HG02943 (cell line): ENCODE measurements around the gene PSMB5.
"Not testable (repeated sequence)": the region's sequence is repeated elsewhere in the genome, so short reads cannot be mapped to it uniquely, and the experiment has no call there.

ENCODE experiments used
- ATAC-seq: cut with Tn5 transposase; IDR thresholded peaks from one replicate; pipeline ENCODE4 v1.9.1; 2021; ENCODE audit warnings: mild to moderate bottlenecking, low read depth, moderate library complexity; ENCODE audit not compliant: unreplicated experiment

Gene PSMB5

DNA sequence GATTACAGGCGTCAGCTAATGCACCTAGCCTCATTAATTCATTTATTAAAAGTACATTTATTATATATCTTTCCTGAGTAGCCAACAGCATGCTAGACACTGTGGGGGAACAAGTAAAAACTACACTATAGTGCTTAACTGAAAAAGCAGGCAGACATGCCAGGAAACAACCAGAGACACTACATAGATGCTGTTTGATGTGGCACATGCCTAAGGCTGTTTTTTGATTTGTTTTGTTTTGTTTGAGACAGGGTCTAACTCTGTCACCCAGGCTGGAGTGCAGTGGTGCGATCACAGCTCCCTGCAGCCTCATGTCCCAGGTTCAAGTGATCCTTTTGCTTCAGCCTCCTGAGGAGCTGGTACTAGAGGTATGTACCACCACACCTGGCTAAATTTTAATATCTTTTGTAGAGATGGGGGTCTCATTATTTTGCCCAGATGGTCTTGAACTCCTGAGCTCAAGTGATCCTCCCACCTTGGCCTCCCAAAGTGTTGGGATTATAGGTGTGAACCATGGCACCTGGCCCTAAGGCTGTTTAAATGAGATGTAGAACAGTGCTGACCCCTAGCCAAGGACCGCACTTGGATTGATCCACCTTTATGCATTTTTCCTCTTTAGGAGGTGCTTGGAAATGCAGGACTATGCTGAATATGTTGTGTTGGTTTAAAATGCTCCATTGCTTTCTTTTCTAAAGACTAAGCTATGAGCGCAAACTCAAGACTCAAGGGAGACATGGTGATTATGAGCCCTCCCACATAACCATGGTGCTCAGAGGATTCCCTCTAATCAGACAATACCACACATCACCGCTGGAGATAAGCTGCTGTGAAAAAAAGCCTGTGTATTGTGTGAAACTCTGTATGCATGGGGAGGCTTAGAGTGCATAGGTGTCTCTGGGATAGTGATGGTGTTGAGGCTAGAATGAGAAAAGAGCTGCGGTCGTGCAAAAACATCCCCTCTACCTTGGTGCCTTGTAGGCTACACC, 14.3 kb downstream of the PSMB5 start:
- ATAC-seq, result no peak

DNA sequence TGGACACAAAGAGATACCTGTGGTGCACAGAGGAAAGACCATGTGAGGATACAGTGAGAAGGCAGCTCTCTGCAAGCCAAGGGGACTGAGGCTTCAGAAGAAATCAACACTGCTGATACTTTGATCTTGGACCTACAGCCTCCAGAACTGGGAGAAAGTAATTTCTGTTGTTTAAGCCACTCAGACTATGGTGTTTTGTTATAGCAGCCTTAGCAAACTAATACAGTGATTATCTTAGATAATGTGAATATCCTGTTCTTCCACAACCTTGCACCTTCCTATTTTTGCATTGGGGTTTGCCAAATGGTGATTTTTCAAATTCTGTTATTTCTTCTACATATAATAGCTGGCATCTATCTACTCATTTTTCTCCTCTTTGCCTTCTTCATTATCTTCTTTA, 16.6 kb downstream of the PSMB5 start:
- no peak for ATAC-seq

DNA sequence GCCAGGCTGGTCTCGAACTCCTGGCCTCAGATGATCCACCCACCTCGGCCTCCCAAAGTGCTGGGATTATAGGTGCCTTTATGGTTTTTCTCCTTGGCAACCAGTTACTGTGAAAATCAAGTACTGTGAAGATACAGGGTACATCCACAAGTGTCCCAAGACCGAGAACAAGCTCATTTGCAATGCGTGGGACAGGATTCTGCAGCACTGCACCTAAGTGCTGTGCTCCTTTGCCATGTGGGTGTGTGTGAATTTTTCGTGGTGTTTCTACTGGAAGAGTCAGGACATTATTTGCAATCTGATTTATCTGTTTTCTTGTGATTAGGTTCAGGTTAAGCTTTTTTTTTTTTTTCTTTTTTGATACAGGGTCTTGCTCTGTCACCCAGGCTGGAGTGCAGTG, 17.6 kb downstream of the PSMB5 start:
- ATAC-seq, result no peak

DNA sequence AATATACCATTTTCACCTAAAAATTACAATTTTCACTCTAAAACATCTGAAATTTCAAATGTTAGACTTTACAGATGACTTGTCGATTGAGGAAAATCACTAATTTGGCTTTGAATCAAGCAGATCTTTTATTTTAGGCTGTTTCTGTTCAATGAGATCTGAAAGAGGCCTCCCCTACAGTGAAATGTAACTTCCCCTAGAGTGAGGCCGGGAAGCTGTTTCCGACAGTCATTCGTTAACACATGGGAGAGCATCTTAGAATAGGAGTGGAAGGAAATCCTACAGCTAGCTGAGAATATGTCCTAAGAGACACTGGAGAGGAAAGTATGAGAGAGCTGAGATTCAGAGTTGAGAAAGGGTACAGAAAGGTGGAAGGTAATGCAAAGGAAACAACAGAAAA, 19.1 kb downstream of the PSMB5 start:
- ATAC-seq, result no peak

DNA sequence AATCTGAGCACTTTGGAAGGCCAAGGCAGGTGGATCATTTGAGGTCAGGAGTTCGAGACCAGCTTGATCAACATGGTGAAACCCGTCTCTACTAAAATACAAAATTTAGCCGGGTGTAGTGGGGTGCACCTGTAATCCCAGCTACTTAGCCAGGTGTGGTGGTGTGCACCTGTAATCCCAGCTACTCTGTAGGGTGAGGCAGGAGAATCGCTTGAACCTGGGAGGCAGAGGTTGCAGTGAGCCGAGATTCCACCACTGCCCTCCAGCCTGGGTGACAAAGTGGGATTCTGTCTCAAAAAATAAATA, 21.0 kb downstream of the PSMB5 start:
- not testable (repeated sequence) for ATAC-seq

DNA sequence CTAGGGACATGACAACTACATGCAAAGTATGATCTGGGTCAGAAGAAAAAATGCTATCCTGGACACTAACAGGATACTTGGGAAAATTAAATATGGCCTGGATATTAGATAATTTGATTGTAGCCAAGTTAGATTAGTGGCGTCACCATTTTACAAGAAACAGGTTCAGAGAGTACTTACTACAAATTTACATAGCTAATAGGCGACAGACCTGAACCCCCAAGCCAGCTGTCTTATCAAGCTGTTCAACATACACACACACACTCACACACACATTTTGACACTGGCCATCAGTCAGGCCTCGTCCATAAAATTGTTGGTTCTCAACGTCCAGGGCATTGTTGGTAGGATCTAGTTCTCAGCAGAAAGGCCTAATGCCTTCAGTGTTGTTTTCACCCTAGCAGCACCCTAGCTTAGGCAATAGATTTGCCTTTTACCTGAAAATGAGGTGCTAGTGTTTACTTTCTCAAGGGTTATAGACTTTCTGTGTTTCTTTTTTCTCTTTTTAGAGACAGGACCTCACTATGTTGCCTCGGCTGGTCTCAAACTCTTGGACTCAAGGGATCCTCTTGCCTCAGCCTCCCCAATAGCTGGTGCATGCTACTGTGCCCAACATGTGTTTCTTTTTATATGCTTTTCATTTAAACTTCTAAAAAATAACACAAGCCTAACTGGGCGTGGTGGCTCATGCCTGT, 21.5 kb downstream of the PSMB5 start:
- ATAC-seq, result no peak

DNA sequence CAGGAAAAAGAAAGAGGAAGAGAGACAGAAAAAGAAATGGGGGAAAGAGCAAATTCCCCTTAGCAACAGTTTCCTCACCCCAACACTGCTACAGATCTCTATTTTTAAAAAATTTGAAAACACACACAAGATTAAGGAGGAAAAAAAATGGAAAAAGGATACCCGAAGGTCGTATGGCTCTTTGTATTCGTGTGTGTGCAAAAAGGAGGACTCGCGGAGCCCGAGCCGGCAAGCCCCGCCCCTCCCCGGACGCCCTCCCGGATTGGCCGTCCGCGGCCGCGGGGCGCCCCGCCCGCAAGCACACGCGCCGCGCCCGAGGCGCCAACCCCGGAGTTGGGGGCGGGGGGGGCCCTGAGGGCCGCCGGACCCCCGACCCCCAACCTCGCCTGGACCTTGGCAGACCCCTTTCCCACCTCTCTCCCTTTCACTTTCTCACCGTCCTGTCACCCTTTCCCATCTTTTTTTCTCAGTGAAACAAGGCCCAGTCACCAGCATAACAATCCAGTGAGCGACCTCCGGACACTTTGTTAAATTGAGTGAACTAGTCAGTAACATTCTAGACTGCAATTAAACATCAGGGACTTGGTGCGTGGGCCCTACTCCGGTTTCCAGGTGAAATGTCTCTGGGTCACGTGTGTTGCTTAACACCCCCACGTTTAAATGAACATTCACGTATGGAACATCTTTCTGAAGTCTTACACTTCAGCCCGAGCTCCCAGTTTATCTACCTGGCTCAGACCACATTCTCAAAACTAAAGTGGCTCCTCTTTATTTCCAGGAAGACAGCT, 24.6 kb downstream of the PSMB5 start, which contains the start of gene C14orf93:
Gene C14orf93 (minus strand): TSS at position 205 of the 788 bp plus-strand sequence. CDS start 11,120 bp downstream, outside the sequence.
- peak; percentile 33 for ATAC-seq

DNA sequence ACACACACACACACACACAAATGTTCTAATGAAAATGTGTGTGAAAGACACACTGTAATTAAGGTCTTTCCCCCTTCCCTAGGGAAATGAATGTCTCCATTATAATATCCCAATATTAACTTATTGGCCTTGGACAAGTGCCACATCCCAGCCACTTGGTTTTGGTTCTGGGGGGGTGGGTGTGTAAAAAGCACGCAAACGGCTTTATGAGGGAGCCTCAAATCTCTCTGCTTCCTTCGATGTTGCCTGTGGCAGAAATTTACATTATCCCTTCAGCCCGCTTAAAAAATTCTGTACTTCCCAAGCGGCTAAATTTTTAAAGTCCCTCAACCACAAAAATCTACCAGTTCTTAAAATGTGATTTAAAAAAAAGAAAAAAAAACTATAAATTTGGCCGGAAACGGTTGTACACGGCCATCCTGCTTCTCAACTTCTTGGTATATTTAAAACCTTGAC, 25.2 kb downstream of the PSMB5 start:
- no peak for ATAC-seq

DNA sequence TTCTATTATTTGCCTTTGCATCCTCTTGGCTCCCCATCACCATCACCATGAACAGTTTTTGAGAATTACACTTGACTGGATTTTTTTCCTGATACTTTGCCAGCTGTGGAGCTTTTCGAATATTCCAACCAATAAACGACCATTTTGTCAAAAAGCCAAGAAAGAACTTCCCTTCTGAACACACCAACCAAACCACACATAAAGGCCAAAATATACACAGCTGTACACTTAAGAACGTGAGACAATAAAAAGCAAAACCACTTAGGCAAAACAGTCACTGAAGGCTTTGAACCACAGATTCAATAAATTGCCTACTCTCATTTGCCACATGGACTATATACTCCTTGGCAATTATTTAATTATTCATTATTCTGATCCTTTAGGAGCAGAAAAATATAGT, 25.9 kb downstream of the PSMB5 start:
- no peak for ATAC-seq

DNA sequence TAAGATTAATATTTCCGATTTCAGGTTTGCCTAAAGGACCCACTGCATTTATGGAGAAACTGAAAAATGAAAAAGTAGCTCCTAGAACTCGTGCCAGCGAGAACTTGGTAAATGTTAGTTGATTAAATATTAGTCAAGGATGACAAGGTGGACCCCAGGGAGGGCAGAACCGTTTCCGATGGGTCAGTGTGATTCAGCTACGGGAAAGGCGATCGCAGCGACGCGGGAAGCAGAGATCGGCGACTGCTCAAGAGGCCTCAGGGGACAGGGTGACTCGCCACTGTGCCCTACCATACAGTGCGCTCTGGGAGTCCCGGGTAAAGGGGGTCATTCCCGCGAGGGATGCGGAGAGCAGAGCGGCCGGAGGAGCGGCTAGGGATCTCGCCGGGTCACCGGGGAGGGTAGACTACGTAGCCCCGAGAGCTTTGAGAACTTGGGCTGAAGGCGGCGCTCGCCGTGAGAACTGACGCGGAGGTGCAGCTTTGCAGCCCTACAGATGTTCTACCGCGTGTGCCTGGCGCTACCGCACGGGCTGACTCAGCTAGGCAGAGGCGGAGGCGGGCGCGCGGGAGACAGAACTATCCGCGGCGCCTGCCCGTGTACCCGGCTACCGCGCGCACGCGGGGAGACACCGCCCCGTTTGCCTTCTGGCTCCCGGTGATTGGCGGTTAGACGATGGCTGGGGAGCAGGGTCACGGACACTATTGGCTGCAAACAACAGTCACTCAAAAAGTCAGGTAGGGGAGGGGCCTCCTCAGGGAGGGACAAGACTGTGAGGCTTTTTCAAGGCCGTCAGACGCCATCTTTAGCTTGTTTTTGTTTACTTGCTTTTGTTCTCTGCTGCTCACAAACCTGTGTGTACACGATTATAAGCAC, 27.9 kb downstream of the PSMB5 start:
- peak; percentile 92 for ATAC-seq

DNA sequence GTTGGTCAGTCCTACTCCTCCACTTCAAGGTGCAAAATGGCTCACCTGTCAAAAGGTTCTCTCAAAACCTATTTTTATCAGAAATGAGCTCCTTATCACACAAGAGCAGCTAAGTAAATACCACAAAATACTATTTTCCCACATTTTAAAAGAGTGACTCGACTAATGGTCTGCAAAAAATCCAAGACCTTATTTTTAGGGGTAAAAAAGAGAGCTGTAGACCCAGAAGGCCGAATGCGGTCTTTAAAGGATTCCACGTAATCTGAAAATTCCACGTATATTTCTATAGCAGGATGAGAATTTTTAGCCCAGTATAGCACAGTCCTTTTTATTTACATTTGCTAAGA, 28.5 kb downstream of the PSMB5 start:
- ATAC-seq, result no peak

DNA sequence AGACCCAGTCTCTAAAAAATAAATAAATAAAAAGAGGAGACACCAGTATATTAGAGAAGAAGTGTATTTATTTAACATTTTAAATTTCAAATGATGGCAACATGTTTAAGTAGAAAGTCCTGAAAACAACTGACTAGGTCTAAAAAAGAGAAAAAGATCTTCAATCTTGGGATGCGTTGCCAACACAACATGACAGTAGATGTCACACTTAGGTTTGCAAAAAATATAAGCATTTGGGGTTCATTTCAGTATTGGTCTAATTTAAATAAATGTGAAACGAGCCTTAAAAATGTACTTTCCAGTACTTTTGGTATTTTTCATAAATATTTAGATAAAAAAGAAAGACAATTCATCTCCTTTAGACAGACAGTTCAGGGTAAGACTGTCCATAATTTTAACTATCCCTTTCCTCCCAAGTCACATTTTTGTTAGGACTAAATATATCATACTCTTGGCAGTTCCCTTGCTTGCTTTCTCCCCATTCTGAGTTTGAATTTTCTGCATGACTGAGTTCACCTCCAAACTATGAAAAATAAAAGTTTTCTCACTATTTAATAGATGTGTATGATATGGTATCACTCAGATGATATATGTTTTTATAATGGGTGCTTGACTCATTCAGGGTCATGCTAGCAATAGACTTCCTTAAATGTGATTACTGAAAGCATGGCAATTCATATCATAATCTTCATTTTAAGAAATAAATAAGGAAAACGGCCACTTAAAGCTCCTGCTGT, 29.1 kb downstream of the PSMB5 start:
- no peak for ATAC-seq

DNA sequence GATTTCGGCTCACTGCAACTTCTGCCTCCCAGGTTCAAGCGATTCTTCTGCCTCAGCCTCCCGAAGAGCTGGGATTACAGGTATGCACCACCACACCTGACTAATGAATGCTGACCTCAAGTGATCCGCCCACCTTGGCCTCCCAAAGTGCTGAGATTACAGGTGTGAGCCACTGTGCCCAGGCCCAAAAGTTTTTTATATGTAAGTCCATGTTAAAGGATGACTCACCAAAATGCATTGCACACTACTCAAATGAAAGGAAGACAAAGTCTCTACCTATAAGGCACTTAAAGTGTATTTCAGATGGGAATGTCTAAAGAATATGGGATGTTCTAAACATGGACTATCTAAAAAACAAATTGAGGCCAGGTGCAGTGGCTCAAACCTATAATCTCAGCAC, 30.4 kb downstream of the PSMB5 start:
- not testable (repeated sequence) for ATAC-seq

DNA sequence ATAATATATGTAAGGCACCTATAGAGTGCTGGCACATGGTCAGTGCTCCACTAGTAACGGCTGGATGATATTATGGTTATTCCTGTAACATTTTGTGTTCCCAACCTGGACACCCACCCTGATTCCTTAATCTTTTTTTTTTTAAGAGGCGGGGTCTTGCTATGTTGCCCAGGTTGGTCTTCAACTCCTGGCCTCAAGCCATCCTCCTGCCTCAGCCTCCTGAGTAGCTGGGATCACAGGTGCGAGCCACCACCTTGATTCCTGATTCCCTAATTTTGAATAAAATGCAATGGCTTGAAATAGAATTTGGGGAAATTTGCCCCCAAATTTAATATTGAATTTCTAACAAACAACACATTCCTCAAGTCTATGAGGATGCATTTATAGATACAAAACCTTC, 32.1 kb downstream of the PSMB5 start:
- no peak for ATAC-seq

DNA sequence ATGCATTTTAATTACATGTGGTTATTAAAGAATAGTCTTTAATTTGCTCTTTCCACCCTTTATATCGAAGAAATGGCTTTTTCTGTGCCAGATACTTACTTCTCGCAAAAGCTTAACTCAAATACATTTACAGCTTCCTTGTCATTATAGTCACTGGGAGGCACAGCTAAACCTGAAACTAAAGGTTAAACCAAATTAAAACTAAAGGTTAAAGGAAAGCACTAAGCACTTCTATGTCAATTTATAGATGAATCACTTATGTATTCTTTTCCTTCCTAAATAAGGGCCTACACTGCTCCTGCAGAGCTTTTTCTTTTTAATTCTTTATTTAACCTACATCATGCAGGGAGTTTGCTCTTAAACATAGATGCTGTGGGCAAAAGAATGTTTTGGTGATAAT, 33.8 kb downstream of the PSMB5 start:
- no peak for ATAC-seq

DNA sequence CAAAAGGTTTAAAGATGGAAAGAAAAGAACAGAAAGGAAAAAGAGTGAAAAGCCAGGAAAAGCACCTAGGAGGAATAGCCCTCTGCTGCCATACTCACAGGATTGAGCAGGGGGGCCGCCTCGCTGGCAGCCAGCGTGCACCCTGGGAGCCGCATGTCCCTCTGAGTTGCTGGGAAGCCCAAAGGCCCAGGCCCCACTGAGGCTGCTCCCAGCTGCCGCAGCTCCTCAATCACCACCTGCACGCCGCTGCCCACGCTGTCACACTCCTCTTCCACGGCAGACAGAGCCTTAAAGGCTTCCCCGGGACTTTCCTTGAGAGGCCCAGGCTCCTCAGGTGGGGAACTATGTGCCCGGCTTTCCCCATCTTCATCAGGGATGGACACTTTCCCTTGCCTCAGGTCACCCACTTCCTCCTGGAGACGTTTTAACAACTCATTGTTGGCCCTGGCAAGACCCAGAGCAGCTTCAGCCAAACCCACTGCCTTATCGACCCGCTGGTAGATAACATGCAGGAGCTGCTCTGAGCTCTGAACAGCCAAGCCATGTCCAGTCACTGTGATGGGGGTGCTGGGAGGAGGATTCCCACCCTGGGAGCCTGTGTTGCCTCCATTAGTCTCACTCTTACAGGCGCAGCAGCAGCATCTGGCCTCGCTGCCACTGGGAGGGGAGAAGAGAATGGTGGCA, 36.2 kb downstream of the PSMB5 start:
- ATAC-seq, result no peak

DNA sequence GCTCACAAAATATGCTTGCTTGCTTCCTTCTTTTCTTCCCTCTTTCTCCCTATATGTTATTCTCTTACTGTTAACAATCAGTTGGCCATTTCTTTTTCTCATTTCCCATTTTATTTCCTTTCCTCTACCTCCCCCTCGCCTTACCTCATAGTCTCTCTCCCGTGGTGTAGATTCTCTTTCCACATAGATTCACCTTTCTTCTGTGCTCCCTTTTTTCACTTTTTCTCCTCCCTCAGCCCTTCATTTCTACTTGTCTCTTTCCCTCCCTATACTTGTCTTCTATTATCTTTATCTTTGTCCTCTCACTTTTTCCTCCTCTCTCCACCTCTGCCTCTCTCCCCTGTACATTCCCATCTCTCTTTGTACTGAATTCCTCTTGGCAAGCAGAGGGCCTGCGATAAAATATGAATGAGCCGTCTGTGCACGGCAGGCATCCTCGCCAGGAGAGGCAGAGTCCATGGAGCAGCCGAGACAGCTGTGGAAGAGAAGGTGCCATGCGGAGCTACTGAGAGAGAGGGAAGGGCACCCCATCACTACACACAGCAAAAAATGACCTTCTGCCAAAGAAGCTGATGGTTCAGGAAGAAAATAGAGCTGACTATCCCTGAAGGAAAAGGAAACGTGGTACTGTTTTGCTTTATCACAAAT, 36.9 kb downstream of the PSMB5 start:
- no peak for ATAC-seq
